ENCODE data around the gene C1orf159. TPM values are rescaled to one million over a fixed set of nuclear protein-coding genes. Genes with fewer than 3 reads are reported as not detected.
A peak's percentile ranks its signal among the peaks of the same experiment; 100 is the strongest.

Gene C1orf159
- total and polyA plus RNA-seq, 2 donors (not counting 1 experiment from before 2014, with no cell fraction given) = 23.0 to 25.6 TPM

DNA sequence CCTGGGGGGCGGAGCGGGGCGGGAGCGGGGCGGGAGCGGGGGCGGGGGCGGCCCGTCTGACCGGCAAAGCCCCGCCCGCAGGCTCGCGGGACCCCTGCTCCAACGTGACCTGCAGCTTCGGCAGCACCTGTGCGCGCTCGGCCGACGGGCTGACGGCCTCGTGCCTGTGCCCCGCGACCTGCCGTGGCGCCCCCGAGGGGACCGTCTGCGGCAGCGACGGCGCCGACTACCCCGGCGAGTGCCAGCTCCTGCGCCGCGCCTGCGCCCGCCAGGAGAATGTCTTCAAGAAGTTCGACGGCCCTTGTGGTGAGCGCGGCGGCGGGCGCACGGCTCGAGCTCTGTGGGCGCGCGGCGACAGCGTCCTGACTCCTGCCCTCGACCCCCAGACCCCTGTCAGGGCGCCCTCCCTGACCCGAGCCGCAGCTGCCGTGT is 74.8 kb downstream of the C1orf159 start:
- TF ChIP-seq, protein P1, sequence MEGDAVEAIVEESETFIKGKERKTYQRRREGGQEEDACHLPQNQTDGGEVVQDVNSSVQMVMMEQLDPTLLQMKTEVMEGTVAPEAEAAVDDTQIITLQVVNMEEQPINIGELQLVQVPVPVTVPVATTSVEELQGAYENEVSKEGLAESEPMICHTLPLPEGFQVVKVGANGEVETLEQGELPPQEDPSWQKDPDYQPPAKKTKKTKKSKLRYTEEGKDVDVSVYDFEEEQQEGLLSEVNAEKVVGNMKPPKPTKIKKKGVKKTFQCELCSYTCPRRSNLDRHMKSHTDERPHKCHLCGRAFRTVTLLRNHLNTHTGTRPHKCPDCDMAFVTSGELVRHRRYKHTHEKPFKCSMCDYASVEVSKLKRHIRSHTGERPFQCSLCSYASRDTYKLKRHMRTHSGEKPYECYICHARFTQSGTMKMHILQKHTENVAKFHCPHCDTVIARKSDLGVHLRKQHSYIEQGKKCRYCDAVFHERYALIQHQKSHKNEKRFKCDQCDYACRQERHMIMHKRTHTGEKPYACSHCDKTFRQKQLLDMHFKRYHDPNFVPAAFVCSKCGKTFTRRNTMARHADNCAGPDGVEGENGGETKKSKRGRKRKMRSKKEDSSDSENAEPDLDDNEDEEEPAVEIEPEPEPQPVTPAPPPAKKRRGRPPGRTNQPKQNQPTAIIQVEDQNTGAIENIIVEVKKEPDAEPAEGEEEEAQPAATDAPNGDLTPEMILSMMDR (IDR thresholded peaks at IDR 0.05) = no peak
- TF ChIP-seq EZH2 (IDR thresholded peaks at IDR 0.05; ENCODE audit: borderline replicate concordance, insufficient read depth, low read depth, low read length, poor library complexity, severe bottlenecking) = no peak
- DNase-seq (peak; percentile 54), ATAC-seq (ENCODE audit: low read depth) (no peak)
- POLR2A ChIA-PET = interaction anchor here (1.1 to 1.5 kb wide), 3 partner anchors 10 to 23 kb away, joined by 3 to 6 read pairs (median 4); no protein-coding TSS in a partner anchor
- no peak overlapping the region for H3K4me3 ChIP-seq (ENCODE audit: control extremely low read depth in 1 of 5, extremely low read depth in 1 of 5, insufficient read depth in 1 of 5, low read depth in 2 of 5, low read length in 4 of 5)
- H3K9me3 ChIP-seq (ENCODE audit: control extremely low read depth in 1 of 3, control insufficient read depth in 2 of 3, insufficient read depth in 1 of 3, low read length in 2 of 3) = peaks cover 0 to 10% (median 0%) of the 10 kb centered on the region in 3 donors
- no peaks in the 10 kb centered on the region for H3K79me2 ChIP-seq (ENCODE audit: control insufficient read depth, insufficient read depth, low read length)
- peaks cover 0 to 31% (median 9%) of the 10 kb centered on the region in 4 experiments for H3K27me3 ChIP-seq (replicated peaks in 1 of 4; ENCODE audit: control extremely low read depth in 1 of 4, control insufficient read depth in 3 of 4, insufficient read depth in 4 of 4, low read length in 3 of 4)
- no peaks in the 10 kb centered on the region for H3K36me3 ChIP-seq (replicated peaks in 1 of 2; ENCODE audit: control extremely low read depth in 1 of 2, control insufficient read depth in 1 of 2, extremely low read depth in 1 of 2, insufficient read depth in 2 of 2, low read length in 1 of 2)
- WGBS (ENCODE audit: insufficient coverage) = 61% methylated on average over 52 of the region's 60 CpGs
- CTCF ChIA-PET = interaction anchor here (0.8 to 4.2 kb wide), 3 partner anchors 13 to 23 kb away, joined by 3 to 29 read pairs (median 6); no protein-coding TSS in a partner anchor
- H3K4me2 ChIP-seq (replicated peaks; ENCODE audit: low read depth, low read length, poor library complexity, severe bottlenecking) = peak overlapping the region; percentile 57
- Mint-ChIP-seq H3K27ac (no peak overlapping the region), H3K4me3 (no peak overlapping the region), H3K27me3 (peaks cover 15% of the 10 kb centered on the region), H3K4me1 (peaks cover 29% of the 10 kb centered on the region), H3K9me3 (ENCODE audit: insufficient read depth) (no peaks in the 10 kb centered on the region)
- no peak overlapping the region for H2AFZ ChIP-seq (ENCODE audit: insufficient read depth, low read depth, low read length, poor library complexity, severe bottlenecking)
- intact Hi-C loops (cut with micrococcal nuclease) = loop anchor here (2.0 kb wide), 1 partner anchor 76 kb away; the partner anchor contains the start of gene C1orf159
- H4K20me1 ChIP-seq (ENCODE audit: control insufficient read depth, insufficient read depth, low read length, poor library complexity, severe bottlenecking) = peaks cover 11% of the 10 kb centered on the region
- no peak overlapping the region for H3K27ac ChIP-seq (ENCODE audit: low read length in 2 of 2)
- peaks cover 25 to 27% of the 10 kb centered on the region in 2 donors for H3K4me1 ChIP-seq (ENCODE audit: control insufficient read depth in 2 of 2, insufficient read depth in 2 of 2, low read length in 2 of 2)
- H3K9ac ChIP-seq (ENCODE audit: low read length) = no peak overlapping the region
